ENCODE results near the gene PRODH2. TPM values are rescaled to one million over a fixed set of nuclear protein-coding genes. Genes with fewer than 3 reads are reported as not detected.

Gene PRODH2
- total and polyA plus RNA-seq, 2 of the 13 experiments (the other 11 are each of a cell fraction or from before 2014, with no cell fraction given): 86.7 to 118 TPM

DNA sequence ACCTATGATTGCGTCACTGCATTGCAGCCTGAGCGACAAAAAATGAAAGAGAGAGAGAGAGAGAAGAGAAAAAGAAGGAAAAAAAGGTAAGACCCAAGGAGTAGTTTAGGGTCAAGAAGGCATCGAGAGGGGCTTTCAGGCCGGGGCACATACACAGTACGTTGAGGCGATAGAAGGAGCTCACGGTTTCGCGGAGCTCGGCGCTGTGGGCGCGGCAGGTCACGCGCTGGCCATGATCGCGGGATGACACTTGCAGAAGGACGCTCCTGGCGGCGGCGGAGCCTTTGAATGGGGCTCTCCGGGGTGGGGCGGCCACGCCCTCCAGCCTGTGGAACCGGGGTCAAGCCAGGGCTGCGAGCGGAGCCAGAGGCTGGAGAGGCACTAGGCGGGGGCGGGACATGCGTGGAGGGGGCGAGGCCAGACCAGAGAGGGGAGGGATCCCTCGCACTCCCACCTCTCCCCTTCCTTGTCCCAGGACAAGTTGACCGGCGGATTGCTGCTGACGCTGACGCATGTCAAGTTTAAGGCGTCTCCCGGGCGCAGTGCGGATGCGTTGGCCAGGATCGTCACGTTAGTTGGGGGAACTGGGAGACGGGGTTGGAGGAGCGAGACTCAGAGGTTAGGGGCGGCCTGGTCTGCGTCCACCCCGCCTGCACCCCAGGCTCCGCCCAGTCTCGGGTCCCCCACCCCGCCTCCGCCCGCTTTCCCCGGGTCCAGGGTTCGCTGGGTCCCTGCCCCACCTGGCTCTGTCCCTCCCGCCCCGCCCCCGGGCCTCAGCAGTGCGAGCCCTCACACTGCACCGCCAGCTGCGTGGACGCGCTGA, 32.8 kb upstream of the PRODH2 start (continued):
- TF ChIP-seq, protein P1, sequence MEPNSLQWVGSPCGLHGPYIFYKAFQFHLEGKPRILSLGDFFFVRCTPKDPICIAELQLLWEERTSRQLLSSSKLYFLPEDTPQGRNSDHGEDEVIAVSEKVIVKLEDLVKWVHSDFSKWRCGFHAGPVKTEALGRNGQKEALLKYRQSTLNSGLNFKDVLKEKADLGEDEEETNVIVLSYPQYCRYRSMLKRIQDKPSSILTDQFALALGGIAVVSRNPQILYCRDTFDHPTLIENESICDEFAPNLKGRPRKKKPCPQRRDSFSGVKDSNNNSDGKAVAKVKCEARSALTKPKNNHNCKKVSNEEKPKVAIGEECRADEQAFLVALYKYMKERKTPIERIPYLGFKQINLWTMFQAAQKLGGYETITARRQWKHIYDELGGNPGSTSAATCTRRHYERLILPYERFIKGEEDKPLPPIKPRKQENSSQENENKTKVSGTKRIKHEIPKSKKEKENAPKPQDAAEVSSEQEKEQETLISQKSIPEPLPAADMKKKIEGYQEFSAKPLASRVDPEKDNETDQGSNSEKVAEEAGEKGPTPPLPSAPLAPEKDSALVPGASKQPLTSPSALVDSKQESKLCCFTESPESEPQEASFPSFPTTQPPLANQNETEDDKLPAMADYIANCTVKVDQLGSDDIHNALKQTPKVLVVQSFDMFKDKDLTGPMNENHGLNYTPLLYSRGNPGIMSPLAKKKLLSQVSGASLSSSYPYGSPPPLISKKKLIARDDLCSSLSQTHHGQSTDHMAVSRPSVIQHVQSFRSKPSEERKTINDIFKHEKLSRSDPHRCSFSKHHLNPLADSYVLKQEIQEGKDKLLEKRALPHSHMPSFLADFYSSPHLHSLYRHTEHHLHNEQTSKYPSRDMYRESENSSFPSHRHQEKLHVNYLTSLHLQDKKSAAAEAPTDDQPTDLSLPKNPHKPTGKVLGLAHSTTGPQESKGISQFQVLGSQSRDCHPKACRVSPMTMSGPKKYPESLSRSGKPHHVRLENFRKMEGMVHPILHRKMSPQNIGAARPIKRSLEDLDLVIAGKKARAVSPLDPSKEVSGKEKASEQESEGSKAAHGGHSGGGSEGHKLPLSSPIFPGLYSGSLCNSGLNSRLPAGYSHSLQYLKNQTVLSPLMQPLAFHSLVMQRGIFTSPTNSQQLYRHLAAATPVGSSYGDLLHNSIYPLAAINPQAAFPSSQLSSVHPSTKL (CRISPR knock-in tag; IDR thresholded peaks at IDR 0.05): peak; percentile 31
- TF ChIP-seq ELF1 (CRISPR knock-in tag; IDR thresholded peaks at IDR 0.05) (no peak), FOXA1 (IDR thresholded peaks at IDR 0.05) (no peak), FOXA1 (CRISPR knock-in tag; IDR thresholded peaks at IDR 0.05) (0 out of 2 replicates have a peak, but pooled peaks have one; percentile 2), ATF1 (CRISPR knock-in tag; IDR thresholded peaks at IDR 0.05) (no peak), JDP2 (CRISPR knock-in tag; IDR thresholded peaks at IDR 0.05; ENCODE audit: borderline replicate concordance) (no peak), HNF4A (CRISPR knock-in tag; IDR thresholded peaks at IDR 0.05) (peak; percentile 66), ETV5 (CRISPR knock-in tag; IDR thresholded peaks at IDR 0.05; ENCODE audit: borderline replicate concordance) (no peak), ZNF672 (CRISPR knock-in tag; IDR thresholded peaks at IDR 0.05) (0 out of 2 replicates have a peak, but pooled peaks have one; percentile 77), HNF4G (IDR thresholded peaks at IDR 0.05; ENCODE audit: borderline replicate concordance, low read depth, low read length) (no peak), HNF4G (CRISPR knock-in tag; IDR thresholded peaks at IDR 0.05; ENCODE audit: borderline replicate concordance, low read depth) (no peak), KLF6 (CRISPR knock-in tag; IDR thresholded peaks at IDR 0.05) (0 out of 2 replicates have a peak, but pooled peaks have one; percentile 12)
- TF ChIP-seq, protein P2, sequence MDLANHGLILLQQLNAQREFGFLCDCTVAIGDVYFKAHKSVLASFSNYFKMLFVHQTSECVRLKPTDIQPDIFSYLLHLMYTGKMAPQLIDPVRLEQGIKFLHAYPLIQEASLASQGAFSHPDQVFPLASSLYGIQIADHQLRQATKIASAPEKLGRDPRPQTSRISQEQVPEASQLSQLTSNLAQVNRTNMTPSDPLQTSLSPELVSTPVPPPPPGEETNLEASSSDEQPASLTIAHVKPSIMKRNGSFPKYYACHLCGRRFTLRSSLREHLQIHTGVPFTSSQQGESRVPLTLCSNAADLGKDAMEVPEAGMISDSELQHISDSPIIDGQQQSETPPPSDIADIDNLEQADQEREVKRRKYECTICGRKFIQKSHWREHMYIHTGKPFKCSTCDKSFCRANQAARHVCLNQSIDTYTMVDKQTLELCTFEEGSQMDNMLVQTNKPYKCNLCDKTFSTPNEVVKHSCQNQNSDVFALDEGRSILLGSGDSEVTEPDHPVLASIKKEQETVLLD (CRISPR knock-in tag; IDR thresholded peaks at IDR 0.05; ENCODE audit: low read depth): 0 out of 2 replicates have a peak, but pooled peaks have one; percentile 28
- TF ChIP-seq, protein P3, sequence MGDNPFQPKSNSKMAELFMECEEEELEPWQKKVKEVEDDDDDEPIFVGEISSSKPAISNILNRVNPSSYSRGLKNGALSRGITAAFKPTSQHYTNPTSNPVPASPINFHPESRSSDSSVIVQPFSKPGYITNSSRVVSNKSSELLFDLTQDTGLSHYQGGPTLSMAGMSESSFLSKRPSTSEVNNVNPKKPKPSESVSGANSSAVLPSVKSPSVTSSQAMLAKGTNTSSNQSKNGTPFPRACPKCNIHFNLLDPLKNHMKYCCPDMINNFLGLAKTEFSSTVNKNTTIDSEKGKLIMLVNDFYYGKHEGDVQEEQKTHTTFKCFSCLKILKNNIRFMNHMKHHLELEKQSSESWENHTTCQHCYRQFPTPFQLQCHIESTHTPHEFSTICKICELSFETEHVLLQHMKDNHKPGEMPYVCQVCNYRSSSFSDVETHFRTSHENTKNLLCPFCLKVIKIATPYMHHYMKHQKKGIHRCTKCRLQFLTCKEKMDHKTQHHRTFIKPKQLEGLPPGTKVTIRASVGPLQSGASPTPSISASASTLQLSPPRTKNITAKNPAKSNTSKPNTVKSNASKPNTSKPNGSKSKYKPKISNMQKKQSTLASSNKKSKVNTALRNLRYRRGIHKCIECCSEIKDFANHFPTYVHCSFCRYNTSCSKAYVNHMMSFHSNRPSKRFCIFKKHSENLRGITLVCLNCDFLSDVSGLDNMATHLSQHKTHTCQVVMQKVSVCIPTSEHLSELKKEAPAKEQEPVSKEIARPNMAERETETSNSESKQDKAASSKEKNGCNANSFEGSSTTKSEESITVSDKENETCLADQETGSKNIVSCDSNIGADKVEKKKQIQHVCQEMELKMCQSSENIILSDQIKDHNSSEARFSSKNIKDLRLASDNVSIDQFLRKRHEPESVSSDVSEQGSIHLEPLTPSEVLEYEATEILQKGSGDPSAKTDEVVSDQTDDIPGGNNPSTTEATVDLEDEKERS (CRISPR knock-in tag; IDR thresholded peaks at IDR 0.05): no peak
- TF ChIP-seq, protein P4, sequence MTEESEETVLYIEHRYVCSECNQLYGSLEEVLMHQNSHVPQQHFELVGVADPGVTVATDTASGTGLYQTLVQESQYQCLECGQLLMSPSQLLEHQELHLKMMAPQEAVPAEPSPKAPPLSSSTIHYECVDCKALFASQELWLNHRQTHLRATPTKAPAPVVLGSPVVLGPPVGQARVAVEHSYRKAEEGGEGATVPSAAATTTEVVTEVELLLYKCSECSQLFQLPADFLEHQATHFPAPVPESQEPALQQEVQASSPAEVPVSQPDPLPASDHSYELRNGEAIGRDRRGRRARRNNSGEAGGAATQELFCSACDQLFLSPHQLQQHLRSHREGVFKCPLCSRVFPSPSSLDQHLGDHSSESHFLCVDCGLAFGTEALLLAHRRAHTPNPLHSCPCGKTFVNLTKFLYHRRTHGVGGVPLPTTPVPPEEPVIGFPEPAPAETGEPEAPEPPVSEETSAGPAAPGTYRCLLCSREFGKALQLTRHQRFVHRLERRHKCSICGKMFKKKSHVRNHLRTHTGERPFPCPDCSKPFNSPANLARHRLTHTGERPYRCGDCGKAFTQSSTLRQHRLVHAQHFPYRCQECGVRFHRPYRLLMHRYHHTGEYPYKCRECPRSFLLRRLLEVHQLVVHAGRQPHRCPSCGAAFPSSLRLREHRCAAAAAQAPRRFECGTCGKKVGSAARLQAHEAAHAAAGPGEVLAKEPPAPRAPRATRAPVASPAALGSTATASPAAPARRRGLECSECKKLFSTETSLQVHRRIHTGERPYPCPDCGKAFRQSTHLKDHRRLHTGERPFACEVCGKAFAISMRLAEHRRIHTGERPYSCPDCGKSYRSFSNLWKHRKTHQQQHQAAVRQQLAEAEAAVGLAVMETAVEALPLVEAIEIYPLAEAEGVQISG (CRISPR knock-in tag; IDR thresholded peaks at IDR 0.05): 0 out of 2 replicates have a peak, but pooled peaks have one; percentile 29
